IMR-90 (cell line): ENCODE data around the gene AGR3. TPM values are rescaled to one million over a fixed set of nuclear protein-coding genes. Genes with fewer than 3 reads are reported as not detected.

Experiments used
- ATAC-seq: fragments of 200-7000 bp; cut with Tn5 transposase; 2 replicates; pipeline ENCODE4 v1.9.1; 2020; ENCODE audit warnings: low read depth, mild to moderate bottlenecking, moderate library complexity
- BruUV-seq: library from RNA; stranded (reverse); fragments of 400-500 nt; replicated peaks from 2 replicates; lab custom pipeline; 2021; lab: Mats Ljungman, UMichigan
- CTCF ChIA-PET: fragments of 300-600 bp; formaldehyde crosslinking; extraction: SDS; loops from one replicate; lab custom pipeline; 2021; ENCODE audit warnings: antibody characterized with exemption; lab: Yijun Ruan, JAX
- POLR2A ChIA-PET: fragments of 300-600 bp; sonication (Branson Sonifier 250); formaldehyde crosslinking; loops from one replicate; lab custom pipeline; 2022; ENCODE audit warnings: antibody characterized with exemption; ENCODE audit not compliant: unreplicated experiment; lab: Charles Lee
- DNase-seq: peaks from one replicate; pipeline ENCODE4 v3.0.0; 2013
- H2AFZ ChIP-seq: replicated peaks from 2 replicates; pipeline ENCODE3; 2013; ENCODE audit warnings: low read length, mild to moderate bottlenecking; ENCODE audit not compliant: poor library complexity
- H2AK5ac ChIP-seq: 2 replicates; pipeline ENCODE4 v1.6.1; 2013; ENCODE audit warnings: low read depth, low read length, inconsistent platforms
- H2AK9ac ChIP-seq: replicated peaks from 2 replicates; pipeline ENCODE3; 2013; ENCODE audit warnings: mild to moderate bottlenecking, low read depth, low read length, moderate library complexity; ENCODE audit not compliant: poor library complexity
- H2BK120ac ChIP-seq: 2 replicates; pipeline ENCODE4 v1.6.1; 2013; ENCODE audit warnings: low read depth, low read length, inconsistent platforms
- H2BK15ac ChIP-seq: 3 replicates; pipeline ENCODE4 v1.6.1; 2013; ENCODE audit warnings: low read depth, low read length, inconsistent platforms
- H2BK20ac ChIP-seq: 2 replicates; pipeline ENCODE4 v1.6.1; 2013; ENCODE audit warnings: low read depth, mild to moderate bottlenecking, inconsistent platforms, low read length, moderate library complexity
- H2BK5ac ChIP-seq: 2 replicates; pipeline ENCODE4 v1.6.1; 2013; ENCODE audit warnings: mild to moderate bottlenecking, low read depth, low read length, inconsistent platforms; ENCODE audit not compliant: poor library complexity, severe bottlenecking
- H3K14ac ChIP-seq: replicated peaks from 2 replicates; pipeline ENCODE4 v1.6.1; 2013; ENCODE audit warnings: low read depth, low read length, inconsistent platforms
- H3K18ac ChIP-seq: 2 replicates; pipeline ENCODE4 v1.6.1; 2013; ENCODE audit warnings: low read depth, low read length, control low read depth
- H3K23ac ChIP-seq: 2 replicates; pipeline ENCODE4 v1.6.1; 2013; ENCODE audit warnings: low read depth, low read length, inconsistent platforms
- H3K27ac ChIP-seq: 2 replicates; pipeline ENCODE4 v1.5.1; 2013; ENCODE audit warnings: mild to moderate bottlenecking, control low read depth, low read length; ENCODE audit not compliant: insufficient read depth
- H3K27me3 ChIP-seq: 2 replicates; pipeline ENCODE4 v1.6.1; 2013; ENCODE audit warnings: low read length; ENCODE audit not compliant: control insufficient read depth, insufficient read depth
- H3K36me3 ChIP-seq: 2 replicates; pipeline ENCODE4 v1.6.1; 2013; ENCODE audit warnings: low read length, mixed read lengths; ENCODE audit not compliant: control insufficient read depth, insufficient read depth
- H3K4ac ChIP-seq: 2 replicates; pipeline ENCODE4 v1.6.1; 2013; ENCODE audit warnings: low read depth, low read length, inconsistent platforms
- H3K4me1 ChIP-seq: 2 replicates; pipeline ENCODE4 v1.6.1; 2013; ENCODE audit warnings: low read length, mixed read lengths; ENCODE audit not compliant: control insufficient read depth, insufficient read depth
- H3K4me2 ChIP-seq: 2 replicates; pipeline ENCODE4 v1.6.1; 2013; ENCODE audit warnings: low read depth, mild to moderate bottlenecking, control low read depth, low read length, moderate library complexity
- H3K4me3 ChIP-seq: 2 replicates; pipeline ENCODE4 v1.5.1; 2013; ENCODE audit warnings: low read depth, mild to moderate bottlenecking, control low read depth, low read length, moderate library complexity; ENCODE audit not compliant: insufficient read depth
- H3K56ac ChIP-seq: 2 replicates; pipeline ENCODE4 v1.6.1; 2013; ENCODE audit warnings: low read length, inconsistent platforms; ENCODE audit not compliant: insufficient read depth; ENCODE audit errors: extremely low read depth
- H3K79me1 ChIP-seq, 2 experiments: 2 replicates each; pipeline ENCODE4 v1.6.1; 2013; ENCODE audit warnings: low read length in 2 of 2, inconsistent platforms in 1 of 2, low read depth in 1 of 2
- H3K9ac ChIP-seq: 2 replicates; pipeline ENCODE4 v1.6.1; 2013; ENCODE audit warnings: low read depth, low read length, control low read depth
- H3K9me1 ChIP-seq: 2 replicates; pipeline ENCODE4 v1.6.1; 2013; ENCODE audit warnings: low read length, inconsistent platforms; ENCODE audit not compliant: insufficient read depth
- H3K9me3 ChIP-seq: 2 replicates; pipeline ENCODE4 v1.6.1; 2013; ENCODE audit warnings: low read length; ENCODE audit not compliant: control insufficient read depth, insufficient read depth
- H4K20me1 ChIP-seq: 2 replicates; pipeline ENCODE4 v1.6.1; 2013; ENCODE audit warnings: low read length, inconsistent platforms; ENCODE audit not compliant: insufficient read depth
- H4K5ac ChIP-seq: 2 replicates; pipeline ENCODE4 v1.6.1; 2013; ENCODE audit warnings: mild to moderate bottlenecking, low read depth, low read length, control low read depth
- H4K8ac ChIP-seq, 2 experiments: 2 replicates each; pipeline ENCODE4 v1.6.1; 2013; ENCODE audit warnings: low read depth in 2 of 2, low read length in 2 of 2, control low read depth in 1 of 2, inconsistent platforms in 1 of 2
- H4K91ac ChIP-seq: 2 replicates; pipeline ENCODE4 v1.6.1; 2013; ENCODE audit warnings: low read depth, low read length, inconsistent platforms; ENCODE audit not compliant: insufficient read depth
- BHLHE40 ChIP-seq: fragments of 150-350 bp; IDR thresholded peaks from 2 replicates; pipeline ENCODE4 v1.6.1; 2016; ENCODE audit warnings: mild to moderate bottlenecking, low read depth, low read length
- CHD1 ChIP-seq: IDR thresholded peaks from 2 replicates; pipeline ENCODE4 v1.6.1; 2012; ENCODE audit warnings: low read depth, low read length, improper control_type of control experiment
- FOS ChIP-seq: fragments of 150-350 bp; IDR thresholded peaks from 2 replicates; pipeline ENCODE4 v1.6.1; 2016; ENCODE audit warnings: low read depth, low read length
- MAFK ChIP-seq: IDR thresholded peaks from 2 replicates; pipeline ENCODE4 v1.6.1; 2012; ENCODE audit warnings: low read depth, low read length, improper control_type of control experiment
- MAZ ChIP-seq: IDR thresholded peaks from 2 replicates; pipeline ENCODE4 v1.6.1; 2012; ENCODE audit warnings: low read depth, mild to moderate bottlenecking, low read length, improper control_type of control experiment, moderate library complexity, borderline replicate concordance
- NFE2L2 ChIP-seq: fragments of 150-350 bp; IDR thresholded peaks from 2 replicates; pipeline ENCODE4 v1.6.1; 2016; ENCODE audit warnings: low read depth, mild to moderate bottlenecking, low read length
- POLR2A ChIP-seq: IDR thresholded peaks from 2 replicates; pipeline ENCODE4 v1.6.1; 2012; ENCODE audit warnings: mild to moderate bottlenecking, low read depth, low read length
- RAD21 ChIP-seq: IDR thresholded peaks from 2 replicates; pipeline ENCODE4 v1.6.1; 2012; ENCODE audit warnings: low read length, improper control_type of control experiment
- RCOR1 ChIP-seq: IDR thresholded peaks from 2 replicates; pipeline ENCODE4 v1.6.1; 2012; ENCODE audit warnings: mild to moderate bottlenecking, low read length, improper control_type of control experiment; ENCODE audit not compliant: insufficient replicate concordance
- RFX5 ChIP-seq: IDR thresholded peaks from 2 replicates; pipeline ENCODE4 v1.8.0; 2012; ENCODE audit warnings: low read depth, mild to moderate bottlenecking, low read length, moderate library complexity
- WGBS, 2 experiments: methylation state at CpG; one replicate each; pipeline versions ENCODE4 v1.1.5 to v1.1.7; 2013; ENCODE audit warnings: missing lambda C conversion rate in 2 of 2; ENCODE audit not compliant: insufficient read length in 1 of 2; ENCODE audit errors: extremely low coverage in 2 of 2; 5-methylcytosine and 5-hydroxymethylcytosine counted together
- dilution Hi-C: fragments of 300-500 bp; cut with HindIII; formaldehyde crosslinking; loops from one replicate; pipeline ENCODE4 v1.14.3; 2018; ENCODE audit warnings: low sequenced_read_pairs; ENCODE audit not compliant: unreplicated experiment
- in situ Hi-C: fragments of 300-500 bp; cut with MboI; formaldehyde crosslinking; loops from 3 replicates; pipeline ENCODE4 v1.14.3; 2019; ENCODE audit warnings: low sequenced_read_pairs, inconsistent platforms, mixed read lengths
- intact Hi-C: fragments of 100-400 bp; cut with micrococcal nuclease; formaldehyde crosslinking; loops from 2 replicates; pipeline ENCODE4 v1.10.0; 2022
- polyA plus RNA-seq, 3 experiments: library from polyadenylated mRNA; depleted of rRNA; stranded (reverse); fragments of >200 nt; gene quantifications; 2 replicates each; pipeline ENCODE4 v1.2.3, GENCODE V29; 2012; ENCODE audit warnings: low replicate concordance in 1 of 3
- total RNA-seq: library from RNA; depleted of rRNA; stranded (reverse); fragments of >200 nt; gene quantifications from 2 replicates; pipeline ENCODE4 v1.2.3, GENCODE V29; 2012
- TF ChIP-seq, protein P1 (sequence below): conservative IDR thresholded peaks from 2 replicates; pipeline ENCODE4 v1.5.1; 2012; ENCODE audit warnings: mild to moderate bottlenecking, low read depth, low read length, improper control_type of control experiment

AGR3 gene
- total and polyA plus RNA-seq, 2 of the 4 experiments (the other 2 are of a cell fraction), result not detected

DNA sequence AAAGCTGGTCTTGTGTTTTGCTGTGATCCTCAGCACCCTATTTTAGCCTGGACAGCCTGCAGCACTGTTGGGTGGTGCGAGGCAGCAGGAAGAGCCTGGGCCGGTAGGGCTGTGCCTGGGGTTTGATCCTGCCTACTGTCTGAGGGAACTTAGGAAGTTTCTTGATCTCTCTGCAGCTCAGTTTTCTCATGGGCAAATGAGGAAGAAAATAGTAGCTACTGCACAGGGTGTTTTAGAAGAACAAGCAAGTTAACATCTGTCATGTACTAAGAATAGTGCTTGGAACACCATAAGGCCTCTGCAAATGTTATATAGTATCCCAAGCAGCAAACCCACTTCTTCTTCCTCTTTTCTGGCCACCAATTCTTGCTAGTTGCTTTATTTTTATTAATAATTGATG, 65.0 kb downstream of the AGR3 start:
- no peaks in the 10 kb centered on the region for H3K36me3 ChIP-seq
- dilution Hi-C loops (no loop called here), in situ Hi-C loops (no loop called here), intact Hi-C loops (no loop called here)
- no peak overlapping the region for H3K23ac ChIP-seq
- H2BK20ac ChIP-seq, result no peak overlapping the region
- H3K9me3 ChIP-seq, result no peaks in the 10 kb centered on the region
- WGBS, 2 experiments, result 86% methylated on average over 1 of the region's 2 CpGs; no CpG with 5 or more reads in 1 of the 2 experiments
- no peaks in the 10 kb centered on the region for H3K27me3 ChIP-seq
- ATAC-seq (no peak), DNase-seq (no peak)
- H3K4me1 ChIP-seq, result peaks cover 4% of the 10 kb centered on the region; the same call in 1 of the 2 replicates
- no peak overlapping the region for H3K4me2 ChIP-seq
- H4K5ac ChIP-seq, result no peak overlapping the region
- BruUV-seq, result no TSS peak
- no peak overlapping the region for H3K14ac ChIP-seq
- H2AK9ac ChIP-seq, result no peak overlapping the region
- no peak overlapping the region for H2AFZ ChIP-seq
- TF ChIP-seq, protein P1, sequence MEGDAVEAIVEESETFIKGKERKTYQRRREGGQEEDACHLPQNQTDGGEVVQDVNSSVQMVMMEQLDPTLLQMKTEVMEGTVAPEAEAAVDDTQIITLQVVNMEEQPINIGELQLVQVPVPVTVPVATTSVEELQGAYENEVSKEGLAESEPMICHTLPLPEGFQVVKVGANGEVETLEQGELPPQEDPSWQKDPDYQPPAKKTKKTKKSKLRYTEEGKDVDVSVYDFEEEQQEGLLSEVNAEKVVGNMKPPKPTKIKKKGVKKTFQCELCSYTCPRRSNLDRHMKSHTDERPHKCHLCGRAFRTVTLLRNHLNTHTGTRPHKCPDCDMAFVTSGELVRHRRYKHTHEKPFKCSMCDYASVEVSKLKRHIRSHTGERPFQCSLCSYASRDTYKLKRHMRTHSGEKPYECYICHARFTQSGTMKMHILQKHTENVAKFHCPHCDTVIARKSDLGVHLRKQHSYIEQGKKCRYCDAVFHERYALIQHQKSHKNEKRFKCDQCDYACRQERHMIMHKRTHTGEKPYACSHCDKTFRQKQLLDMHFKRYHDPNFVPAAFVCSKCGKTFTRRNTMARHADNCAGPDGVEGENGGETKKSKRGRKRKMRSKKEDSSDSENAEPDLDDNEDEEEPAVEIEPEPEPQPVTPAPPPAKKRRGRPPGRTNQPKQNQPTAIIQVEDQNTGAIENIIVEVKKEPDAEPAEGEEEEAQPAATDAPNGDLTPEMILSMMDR, result no peak
- no peak for TF ChIP-seq FOS
- no peak for TF ChIP-seq RCOR1
- no peak for TF ChIP-seq NFE2L2
- no peak for TF ChIP-seq RFX5
- TF ChIP-seq MAZ, result no peak
- no peak for TF ChIP-seq RAD21
- no peak for TF ChIP-seq BHLHE40
- no peak for TF ChIP-seq POLR2A
- no peak for TF ChIP-seq CHD1
- no peak for TF ChIP-seq MAFK
- H2BK5ac ChIP-seq, result no peak overlapping the region
- no peak overlapping the region for H2BK120ac ChIP-seq
- ChIA-PET CTCF (no interaction called here), POLR2A (no interaction called here)
- H4K8ac ChIP-seq, result no peak overlapping the region
- H2BK15ac ChIP-seq, result no peak overlapping the region
- no peak overlapping the region for H4K91ac ChIP-seq
- no peaks in the 10 kb centered on the region for H4K20me1 ChIP-seq
- no peaks in the 10 kb centered on the region for H3K79me1 ChIP-seq
- H3K9me1 ChIP-seq, result no peaks in the 10 kb centered on the region
- H2AK5ac ChIP-seq, result no peak overlapping the region
- H3K18ac ChIP-seq, result no peak overlapping the region
- no peak overlapping the region for H3K9ac ChIP-seq
- no peak overlapping the region for H3K4ac ChIP-seq
- H3K56ac ChIP-seq, result no peak overlapping the region
- H3K4me3 ChIP-seq, result no peak overlapping the region
- H3K27ac ChIP-seq, result no peak overlapping the region
